ENCODE measurements around the gene GPR156.

Gene GPR156

DNA sequence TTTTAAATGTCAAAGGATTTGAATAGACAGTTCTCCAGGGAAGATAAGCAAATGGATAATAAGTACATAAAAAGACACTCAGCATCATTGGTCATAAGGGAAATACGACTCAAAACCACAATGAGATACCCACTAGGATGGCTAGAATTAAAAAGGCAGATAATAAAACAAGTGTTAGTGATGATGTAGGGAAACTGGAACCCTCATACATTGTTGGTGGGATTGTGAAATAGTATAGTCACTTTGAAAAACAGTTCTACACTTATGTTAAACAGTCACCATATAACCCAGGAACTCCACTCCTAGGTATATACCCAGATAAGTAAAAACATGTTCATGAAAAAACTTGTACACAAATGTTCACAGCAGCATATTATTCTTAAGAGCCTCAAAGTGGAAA is 72.5 kb downstream of the GPR156 start:
- TF ChIP-seq, protein P1, sequence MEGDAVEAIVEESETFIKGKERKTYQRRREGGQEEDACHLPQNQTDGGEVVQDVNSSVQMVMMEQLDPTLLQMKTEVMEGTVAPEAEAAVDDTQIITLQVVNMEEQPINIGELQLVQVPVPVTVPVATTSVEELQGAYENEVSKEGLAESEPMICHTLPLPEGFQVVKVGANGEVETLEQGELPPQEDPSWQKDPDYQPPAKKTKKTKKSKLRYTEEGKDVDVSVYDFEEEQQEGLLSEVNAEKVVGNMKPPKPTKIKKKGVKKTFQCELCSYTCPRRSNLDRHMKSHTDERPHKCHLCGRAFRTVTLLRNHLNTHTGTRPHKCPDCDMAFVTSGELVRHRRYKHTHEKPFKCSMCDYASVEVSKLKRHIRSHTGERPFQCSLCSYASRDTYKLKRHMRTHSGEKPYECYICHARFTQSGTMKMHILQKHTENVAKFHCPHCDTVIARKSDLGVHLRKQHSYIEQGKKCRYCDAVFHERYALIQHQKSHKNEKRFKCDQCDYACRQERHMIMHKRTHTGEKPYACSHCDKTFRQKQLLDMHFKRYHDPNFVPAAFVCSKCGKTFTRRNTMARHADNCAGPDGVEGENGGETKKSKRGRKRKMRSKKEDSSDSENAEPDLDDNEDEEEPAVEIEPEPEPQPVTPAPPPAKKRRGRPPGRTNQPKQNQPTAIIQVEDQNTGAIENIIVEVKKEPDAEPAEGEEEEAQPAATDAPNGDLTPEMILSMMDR (IDR thresholded peaks at IDR 0.05; ENCODE audit: low read depth, low read length), result no peak
- no peak overlapping the region for H3K4me3 ChIP-seq (ENCODE audit: low read depth, low read length)

- TF ChIP-seq, protein P1 (IDR thresholded peaks at IDR 0.05; ENCODE audit: low read depth, low read length), result no peak
These were observed 75.6 kb downstream of the GPR156 start for GRCh38 chr3:120209425-120209824.

DNA sequence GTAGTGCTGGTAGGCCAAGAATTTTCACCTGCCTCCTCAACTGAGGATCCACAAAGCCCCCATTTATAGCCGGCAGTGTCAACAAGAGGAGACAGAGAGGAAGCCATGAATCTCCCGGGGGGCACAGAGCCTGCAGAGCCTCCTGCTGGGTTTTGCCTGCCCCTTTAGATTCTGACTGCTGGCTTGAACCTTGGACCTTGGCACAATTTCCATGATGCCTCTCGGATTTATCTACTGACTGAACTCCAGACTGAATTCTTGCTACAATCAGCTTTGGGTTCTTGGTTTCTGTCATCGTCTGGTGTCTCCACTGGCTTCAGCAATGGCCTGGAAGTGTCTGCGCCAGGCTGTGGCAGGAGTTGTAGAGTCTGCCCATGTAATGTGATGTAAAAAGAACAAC is 80.7 kb downstream of the GPR156 start:
- no peak overlapping the region for H3K4me3 ChIP-seq (ENCODE audit: low read depth, low read length)
- TF ChIP-seq, protein P1 (IDR thresholded peaks at IDR 0.05; ENCODE audit: low read depth, low read length), result no peak

More at GRCh38 chr3:120209425-120209824, 75.6 kb downstream of the GPR156 start:
- no peak overlapping the region for H3K4me3 ChIP-seq (ENCODE audit: low read depth, low read length)

GRCh38 chr3:120203621-120204020 is 81.4 kb downstream of the GPR156 start:
- TF ChIP-seq, protein P1 (IDR thresholded peaks at IDR 0.05; ENCODE audit: low read depth, low read length), result no peak

DNA sequence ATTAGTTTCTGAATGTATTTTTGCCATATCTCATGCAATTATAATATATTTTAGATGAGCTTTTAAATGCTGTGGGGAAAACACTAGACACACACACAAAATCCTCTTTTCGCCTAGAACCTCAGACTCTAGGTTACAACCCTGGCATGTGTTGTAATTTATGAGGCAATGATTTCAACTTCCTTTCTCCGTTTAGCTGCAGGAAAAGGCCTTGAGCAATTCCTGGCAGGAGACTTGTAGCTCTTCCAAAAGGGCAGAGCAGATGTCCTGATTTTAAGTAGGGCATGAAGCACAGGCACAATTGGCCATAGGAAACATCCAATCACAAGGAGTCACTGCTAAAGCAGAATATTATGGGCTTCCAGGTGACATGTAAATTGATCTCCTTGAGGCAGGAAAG is 82.0 kb downstream of the GPR156 start:
- TF ChIP-seq, protein P1 (IDR thresholded peaks at IDR 0.05; ENCODE audit: low read depth, low read length), result no peak
- H3K4me3 ChIP-seq (ENCODE audit: low read depth, low read length), result no peak overlapping the region

More at GRCh38 chr3:120203621-120204020, 81.4 kb downstream of the GPR156 start:
- H3K4me3 ChIP-seq (ENCODE audit: low read depth, low read length), result no peak overlapping the region

GRCh38 chr3:120202363-120202762 is 82.7 kb downstream of the GPR156 start:
- TF ChIP-seq, protein P1 (IDR thresholded peaks at IDR 0.05; ENCODE audit: low read depth, low read length), result no peak
- H3K4me3 ChIP-seq (ENCODE audit: low read depth, low read length), result no peak overlapping the region

- TF ChIP-seq, protein P1 (IDR thresholded peaks at IDR 0.05; ENCODE audit: low read depth, low read length), result no peak
- H3K4me3 ChIP-seq (ENCODE audit: low read depth, low read length), result no peak overlapping the region
These were observed 84.4 kb downstream of the GPR156 start for GRCh38 chr3:120200493-120201235.
